Heart right ventricle (tissue), 16 donors: ENCODE results near the gene PANX2. TPM values are rescaled to one million over a fixed set of nuclear protein-coding genes. Genes with fewer than 3 reads are reported as not detected.

Experiments
- ATAC-seq, 8 donors: fragments of 200-7000 bp; cut with Tn5 transposase; one replicate each; pipeline ENCODE4 v1.9.1; 2020; ENCODE audit warnings: mild to moderate bottlenecking in 8 of 8, moderate library complexity in 8 of 8, moderate number of reproducible peaks in 1 of 8
- DNase-seq, 2 donors: peaks; one replicate each; pipeline ENCODE4 v3.0.0-alpha.2; 2020
- H3K27ac ChIP-seq, 10 donors: fragments of 200-600 bp; sonication (generic) in 2 of 10; one replicate each; pipeline versions ENCODE4 v1.5.0 to v1.8.0; 2020 to 2022; ENCODE audit warnings: mild to moderate bottlenecking in 3 of 10
- H3K27me3 ChIP-seq, 7 donors: fragments of 200-600 bp; one replicate each; pipeline ENCODE4 v1.8.0; 2021 to 2022; ENCODE audit warnings: mild to moderate bottlenecking in 2 of 7
- H3K36me3 ChIP-seq, 9 donors: fragments of 200-600 bp; sonication (generic) in 1 of 9; one replicate each; pipeline versions ENCODE4 v1.5.0 to v1.8.0; 2020 to 2022; ENCODE audit warnings: mild to moderate bottlenecking in 2 of 9
- H3K4me1 ChIP-seq, 9 donors: fragments of 200-600 bp; sonication (generic) in 1 of 9; one replicate each; pipeline versions ENCODE4 v1.5.0 to v1.8.0; 2020 to 2022; ENCODE audit warnings: mild to moderate bottlenecking in 4 of 9
- H3K4me3 ChIP-seq, 10 donors: fragments of 200-600 bp; sonication (generic) in 2 of 10; one replicate each; pipeline versions ENCODE4 v1.5.0 to v1.8.0; 2020 to 2022; ENCODE audit warnings: mild to moderate bottlenecking in 7 of 10, moderate library complexity in 2 of 10
- H3K9me3 ChIP-seq, 11 donors: fragments of 200-600 bp in 10 of 11; sonication (generic) in 2 of 11; one replicate each; pipeline versions ENCODE4 v1.5.0 to v1.8.0; 2013 to 2022; ENCODE audit warnings: mild to moderate bottlenecking in 2 of 11, control low read depth in 1 of 11, moderate library complexity in 1 of 11
- WGBS, 2 donors: extraction: QIAGEN DNeasy Blood & Tissue Kit; methylation state at CpG; one replicate each; pipeline ENCODE4 v1.1.7; 2013; ENCODE audit warnings: inconsistent platforms in 1 of 2; 5-methylcytosine and 5-hydroxymethylcytosine counted together
- intact Hi-C, 10 donors: fragments of 100-400 bp; cut with DNase I; formaldehyde crosslinking; loops; one replicate each; pipeline versions ENCODE4 v1.11.1 to v1.14.2; 2022
- polyA plus RNA-seq, 2 donors: library from polyadenylated mRNA; stranded (reverse); fragments of 200-250 nt; gene quantifications; one replicate each; pipeline ENCODE4 v1.2.3, GENCODE V29; 2013
- total RNA-seq, 10 donors: library from RNA; stranded (reverse); fragmentation: NEBNext Ultra II Directional in 3 of 10; extraction: Animal tissue kit (Norgen Biotek cat#: 25700) in 3 of 10; gene quantifications; one replicate each; pipeline versions ENCODE4 v1.2.1 to v1.2.4, GENCODE V29; 2021 to 2023
- TF ChIP-seq, protein P1 (sequence below), 9 donors: fragments of 200-600 bp; sonication (generic) in 2 of 9; IDR thresholded peaks; one replicate each; pipeline versions ENCODE4 v1.5.0 to v1.8.0; 2021 to 2022; ENCODE audit warnings: antibody characterized with exemption in 9 of 9, mild to moderate bottlenecking in 5 of 9, moderate library complexity in 1 of 9
- donor health status: Arrhythmogenic right ventricular cardiomyopathy.
- donor health status: ischemic (EF 13 %, LVEDD 7.1; RV severe dilation, severe dysfunction).
- donor health status: healthy with polysubstance abuse.
- donor health status: DM: no; HTN: yes; CAD: no.
- donor health status: DM: no; HTN: no; CAD: no.
- donor health status: ischemic (EF 25% LVEDD 6.9; RV normal size, moderate dysfunction).
- donor health status: ischemic (EF 25% LVEDD 5.7; RV mildly dilated, moderate dysfunction).
- donor health status: healthy.
- donor health status: DM: yes; HTN: yes; CAD: no.
- donor health status: Ischemic cardiomyopathy.
- donor health status: ischemic (EF 35%, LVEDD 5.7; RV mildly dilated, moderate dysfunction).
- donor health status: nonischemic (EF 11% LVEDD 7.7; RV severe dilation, severe dysfunction).
- donor health status: DM: yes; HTN: yes; CAD: no.
- donor health status: PGD.
- donor health status: ischemic (EF 29% LVEDD 5.4; RV normal size, mild dysfunction).
- donor health status: nonischemic (EF 23%, LVEDD 6.1; RV moderate dilation, normal function).

PANX2 gene
- total and polyA plus RNA-seq, 12 donors: 0.07 to 0.61 (median 0.21) TPM; not detected in 3

DNA sequence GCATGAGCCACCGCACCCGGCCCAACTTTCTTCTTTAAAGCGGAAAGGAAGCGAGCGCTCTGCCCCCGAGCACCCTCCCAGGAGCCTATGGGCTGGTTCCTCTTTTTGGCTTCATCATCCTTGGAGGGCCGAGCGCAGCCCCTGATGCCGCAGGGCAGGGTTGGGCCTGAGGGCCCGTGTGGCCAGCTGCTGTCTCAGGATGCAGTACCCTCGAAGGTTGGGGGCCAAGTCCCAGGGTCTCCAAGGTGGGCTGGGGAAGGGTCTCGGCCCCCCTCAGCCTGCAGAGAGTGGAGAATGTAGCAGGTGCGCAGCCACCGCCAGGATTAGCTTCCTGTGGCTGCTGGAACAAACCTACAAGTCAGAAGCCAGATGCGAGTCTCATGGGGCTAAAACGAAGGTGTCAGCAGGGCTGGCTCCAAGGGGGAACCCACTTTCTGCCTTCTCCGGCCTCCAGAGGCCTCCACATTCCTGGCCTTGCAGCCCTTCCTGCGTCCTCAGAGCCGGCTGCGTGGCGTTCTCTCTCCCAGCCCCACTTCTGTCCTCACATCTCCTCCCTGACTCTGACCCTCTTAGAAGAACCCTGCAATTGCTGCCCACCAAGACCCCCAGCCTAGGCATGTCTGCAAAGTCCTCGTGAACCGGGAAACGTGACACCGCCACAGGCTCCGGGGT lies 2.9 kb downstream of the PANX2 start:
- Histone ChIP-seq H3K27ac (no peak overlapping the region), H3K4me1 (peaks cover 0 to 15% (median 6%) of the 10 kb centered on the region in 9 donors), H3K36me3 (no peaks in the 10 kb centered on the region), H3K27me3 (peaks cover 5 to 79% (median 67%) of the 10 kb centered on the region in 7 donors), H3K9me3 (no peaks in the 10 kb centered on the region), H3K4me3 (no peak overlapping the region)
- ATAC-seq: no peak
- intact Hi-C loops: no loop called here
- WGBS, 2 donors: 79 to 84% methylated on average over 26 of the region's 26 CpGs
- TF ChIP-seq, protein P1, sequence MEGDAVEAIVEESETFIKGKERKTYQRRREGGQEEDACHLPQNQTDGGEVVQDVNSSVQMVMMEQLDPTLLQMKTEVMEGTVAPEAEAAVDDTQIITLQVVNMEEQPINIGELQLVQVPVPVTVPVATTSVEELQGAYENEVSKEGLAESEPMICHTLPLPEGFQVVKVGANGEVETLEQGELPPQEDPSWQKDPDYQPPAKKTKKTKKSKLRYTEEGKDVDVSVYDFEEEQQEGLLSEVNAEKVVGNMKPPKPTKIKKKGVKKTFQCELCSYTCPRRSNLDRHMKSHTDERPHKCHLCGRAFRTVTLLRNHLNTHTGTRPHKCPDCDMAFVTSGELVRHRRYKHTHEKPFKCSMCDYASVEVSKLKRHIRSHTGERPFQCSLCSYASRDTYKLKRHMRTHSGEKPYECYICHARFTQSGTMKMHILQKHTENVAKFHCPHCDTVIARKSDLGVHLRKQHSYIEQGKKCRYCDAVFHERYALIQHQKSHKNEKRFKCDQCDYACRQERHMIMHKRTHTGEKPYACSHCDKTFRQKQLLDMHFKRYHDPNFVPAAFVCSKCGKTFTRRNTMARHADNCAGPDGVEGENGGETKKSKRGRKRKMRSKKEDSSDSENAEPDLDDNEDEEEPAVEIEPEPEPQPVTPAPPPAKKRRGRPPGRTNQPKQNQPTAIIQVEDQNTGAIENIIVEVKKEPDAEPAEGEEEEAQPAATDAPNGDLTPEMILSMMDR (IDR thresholded peaks at IDR 0.05): no peak
- no peak for DNase-seq

DNA sequence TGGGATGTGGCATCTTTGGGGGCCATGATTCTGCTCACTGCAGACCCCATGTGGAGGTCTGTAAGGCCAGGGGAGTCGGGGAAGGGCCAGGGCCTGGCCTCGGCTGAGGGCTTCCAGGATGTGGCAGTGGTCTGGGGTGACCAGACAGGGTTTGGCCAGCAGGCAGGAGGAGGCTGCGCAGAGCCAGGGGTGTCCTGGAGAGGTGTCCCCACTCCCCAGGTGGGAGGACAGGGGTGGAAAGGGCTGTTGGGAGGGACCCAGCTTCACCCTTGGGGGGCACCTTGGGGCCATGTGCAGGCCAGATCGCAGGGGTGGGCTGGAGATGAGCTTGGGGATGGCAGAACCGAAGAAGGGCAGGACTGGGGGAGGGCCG lies 3.4 kb downstream of the PANX2 start:
- no peak for DNase-seq
- Histone ChIP-seq H3K27ac (no peak overlapping the region), H3K4me1 (peaks cover 0 to 15% (median 6%) of the 10 kb centered on the region in 9 donors), H3K36me3 (no peaks in the 10 kb centered on the region), H3K4me3 (no peak overlapping the region), H3K27me3 (peaks cover 5 to 80% (median 70%) of the 10 kb centered on the region in 7 donors), H3K9me3 (no peaks in the 10 kb centered on the region)
- TF ChIP-seq, protein P1 (IDR thresholded peaks at IDR 0.05): no peak
- intact Hi-C loops: no loop called here
- 88 to 95% methylated on average over 6 of the region's 6 CpGs for WGBS, 2 donors
- no peak for ATAC-seq

DNA sequence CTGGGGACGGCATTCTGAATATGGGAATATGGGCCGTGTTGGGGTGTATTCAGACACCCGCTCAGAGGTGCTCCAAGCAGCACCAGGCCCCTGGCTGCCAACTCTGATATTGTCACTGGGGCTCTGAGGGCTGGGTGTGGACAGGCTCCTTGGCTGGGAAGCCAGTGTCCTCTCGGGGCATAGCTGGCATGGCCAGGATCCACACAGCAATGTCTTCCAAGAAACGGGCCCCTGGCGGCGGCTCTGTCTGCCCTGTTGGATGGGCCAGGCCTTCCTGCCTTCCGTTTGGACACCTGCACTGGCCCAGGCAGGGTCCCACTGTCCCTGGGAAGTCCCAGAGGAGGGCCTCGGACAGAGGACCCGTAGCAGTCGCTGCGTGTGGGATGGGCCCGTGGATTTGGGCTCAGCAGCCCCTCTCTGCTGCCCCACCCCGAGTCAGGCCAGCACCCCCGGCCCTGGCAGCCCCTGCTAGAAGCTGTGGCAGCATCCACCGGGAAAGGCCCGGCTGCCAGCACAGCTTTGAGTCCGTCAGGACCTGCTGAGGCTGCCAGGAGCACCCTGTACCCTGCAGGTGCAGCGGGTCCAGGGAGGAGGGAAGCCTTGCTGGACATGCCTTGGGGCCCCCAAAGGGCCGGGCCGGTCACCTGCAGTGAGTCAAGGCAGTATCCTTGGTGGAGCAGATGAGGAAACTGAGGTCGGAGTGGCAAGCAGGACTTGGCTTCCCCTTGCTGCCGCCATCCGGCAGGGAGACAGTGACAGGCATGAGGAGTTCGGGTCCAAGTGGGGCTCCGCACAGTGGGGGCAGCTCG lies 4.1 kb downstream of the PANX2 start:
- intact Hi-C loops: no loop called here
- no peak overlapping the region for H3K4me3 ChIP-seq
- ATAC-seq (peak in 3 of 8 donors; percentile 23 to 31 (median 30)), DNase-seq (no peak)
- TF ChIP-seq, protein P1 (IDR thresholded peaks at IDR 0.05): no peak
- WGBS, 2 donors: 83 to 87% methylated on average over 27 of the region's 27 CpGs
- no peaks in the 10 kb centered on the region for H3K36me3 ChIP-seq
- no peaks in the 10 kb centered on the region for H3K9me3 ChIP-seq
- H3K4me1 ChIP-seq: peaks cover 0 to 11% (median 6%) of the 10 kb centered on the region in 9 donors
- no peak overlapping the region for H3K27ac ChIP-seq
- H3K27me3 ChIP-seq: peaks cover 5 to 80% (median 68%) of the 10 kb centered on the region in 7 donors

DNA sequence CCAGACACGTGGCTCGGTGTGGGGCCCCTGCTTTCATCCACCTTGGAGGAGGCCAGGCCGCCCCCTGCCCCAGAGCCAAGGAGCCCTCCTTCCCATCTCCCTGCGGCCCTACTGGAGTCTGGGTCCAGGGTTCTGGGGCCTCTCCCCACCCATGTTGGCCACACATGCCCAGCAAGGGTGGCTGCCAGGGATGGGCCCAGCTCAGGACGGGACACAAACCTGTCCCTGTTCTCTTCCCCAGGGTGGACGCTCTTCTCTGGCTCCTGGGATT lies 4.6 kb downstream of the PANX2 start:
- TF ChIP-seq, protein P1 (IDR thresholded peaks at IDR 0.05): no peak
- DNase-seq (no peak), ATAC-seq (no peak)
- intact Hi-C loops: no loop called here
- Histone ChIP-seq H3K4me1 (peaks cover 0 to 10% (median 5%) of the 10 kb centered on the region in 9 donors), H3K9me3 (no peaks in the 10 kb centered on the region), H3K36me3 (no peaks in the 10 kb centered on the region), H3K27me3 (peaks cover 5 to 78% (median 65%) of the 10 kb centered on the region in 7 donors), H3K4me3 (no peak overlapping the region), H3K27ac (no peak overlapping the region)
- 88 to 90% methylated on average over 6 of the region's 6 CpGs for WGBS, 2 donors
